Cardiac septum (tissue), 1 donor: ENCODE results near the gene DAB2. TPM values are rescaled to one million over a fixed set of nuclear protein-coding genes. Genes with fewer than 3 reads are reported as not detected.

Experiments
- DNase-seq: peaks from one replicate; pipeline ENCODE4 v3.0.0-alpha.2; 2020; ENCODE audit warnings: low spot score
- intact Hi-C: fragments of 100-400 bp; cut with DNase I; formaldehyde crosslinking; loops from one replicate; pipeline ENCODE4 v1.14.0; 2022
- total RNA-seq: library from RNA; stranded (reverse); fragmentation: NEBNext Ultra II Directional; extraction: Animal tissue kit (Norgen Biotek cat#: 25700); gene quantifications from one replicate; pipeline ENCODE4 v1.2.1, GENCODE V29; 2021
- donor health status: DM: no; HTN: no; CAD: no.

DAB2 gene
- total RNA-seq, 1 donor from 2014 or later, result 28.7 TPM

DNA sequence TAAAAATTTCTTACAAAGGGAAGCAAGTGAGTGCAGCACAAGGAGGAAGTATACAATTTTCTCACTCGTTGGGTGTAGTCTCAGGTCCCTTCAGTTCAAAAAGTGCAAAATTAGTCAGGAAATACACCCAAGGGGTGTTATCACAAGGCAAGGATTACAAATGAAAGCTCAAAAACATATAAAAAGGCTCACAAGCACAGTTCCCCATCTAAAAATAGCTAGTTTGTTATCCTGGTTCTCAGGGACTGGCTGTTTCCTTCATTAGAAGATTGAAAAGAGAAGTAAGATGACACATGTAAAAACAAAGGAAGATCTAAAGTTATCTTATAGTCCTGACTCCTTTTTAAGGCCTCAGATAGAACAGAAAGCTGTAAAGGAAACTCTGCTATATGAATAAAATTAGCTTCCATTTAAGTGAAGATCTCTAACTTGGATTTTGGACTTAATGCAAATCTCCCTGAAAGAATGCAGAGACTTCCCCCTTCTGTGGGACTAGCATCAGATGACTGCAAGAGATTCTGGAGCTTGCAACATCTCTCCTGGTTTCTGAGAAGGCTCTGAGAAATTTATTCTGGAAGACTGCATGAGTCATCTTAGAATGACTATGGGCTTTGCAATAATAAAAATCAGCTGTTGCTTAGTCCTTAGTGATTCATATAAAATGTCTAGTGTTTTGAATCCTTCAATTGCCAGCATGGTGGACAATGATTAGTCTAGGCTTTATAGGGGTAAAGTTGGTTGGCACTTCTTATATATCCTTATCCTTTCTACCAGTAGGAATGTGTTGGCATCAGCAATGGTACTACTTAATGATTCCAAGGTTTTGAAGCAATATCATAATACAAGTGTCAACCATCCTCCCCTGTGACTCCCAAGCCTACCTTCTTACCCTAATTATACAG is 25.4 kb downstream of the DAB2 start:
- DNase-seq, result no peak
- intact Hi-C loops, result no loop called here

DNA sequence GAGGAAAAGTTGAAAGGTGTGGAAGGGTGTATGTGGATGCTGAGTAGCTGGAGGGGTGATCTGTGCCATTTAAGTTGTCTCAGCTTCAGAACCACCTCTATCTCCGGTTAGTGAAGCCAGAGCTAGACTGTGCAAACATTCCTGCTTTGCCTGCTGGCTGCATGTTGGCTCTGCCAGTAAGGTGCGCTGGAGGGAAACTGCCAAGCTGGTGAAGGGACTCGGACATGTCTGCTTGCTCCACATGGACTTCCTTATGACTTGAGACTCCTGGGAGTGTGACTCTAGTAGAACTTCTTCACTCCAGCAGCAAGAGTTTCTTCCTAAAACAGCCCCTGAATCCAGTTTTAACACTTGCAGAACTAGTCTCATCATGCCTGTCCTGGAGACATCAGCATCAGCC is 27.9 kb downstream of the DAB2 start:
- intact Hi-C loops, result no loop called here

DNA sequence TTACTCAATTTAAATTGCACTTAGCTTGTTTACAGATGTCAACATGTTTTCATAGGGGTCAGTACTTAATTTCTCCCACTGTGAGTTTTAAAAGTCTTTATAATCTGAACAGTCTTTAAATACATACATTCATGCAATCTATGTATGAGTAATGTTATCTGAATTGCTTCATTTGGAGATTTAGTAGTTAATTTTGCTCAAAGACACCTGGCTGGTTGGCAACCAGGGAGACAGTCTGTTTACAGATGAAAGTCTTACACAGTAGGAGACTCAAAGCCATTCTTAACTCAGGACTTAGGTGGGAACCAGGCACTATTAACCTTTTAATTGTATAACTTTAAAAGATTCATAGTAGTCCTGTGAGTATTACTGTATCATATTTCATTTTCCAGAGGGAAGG is 29.3 kb downstream of the DAB2 start:
- DNase-seq, result no peak
- intact Hi-C loops, result no loop called here

More for the DNA sequence above, 27.9 kb downstream of the DAB2 start:
- no peak for DNase-seq

DNA sequence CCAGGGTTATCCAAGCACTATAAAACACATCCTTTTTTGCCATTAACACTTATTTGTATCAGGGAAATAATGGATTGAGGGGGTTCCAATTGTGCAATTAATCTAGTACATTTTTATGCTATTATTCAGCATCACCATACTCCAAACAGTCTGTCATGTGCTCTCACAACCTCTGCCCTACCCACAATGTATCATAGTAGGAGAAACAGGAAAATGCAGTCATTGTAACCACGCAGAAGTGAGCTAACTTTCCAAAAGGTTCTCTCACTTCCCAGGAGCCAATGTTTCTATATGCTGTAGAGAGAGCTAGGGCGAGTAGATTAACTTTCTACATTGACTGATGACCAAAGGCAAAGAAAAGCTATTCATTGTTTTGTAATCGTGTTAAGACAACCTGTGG is 29.8 kb downstream of the DAB2 start:
- no peak for DNase-seq
- intact Hi-C loops, result no loop called here

DNA sequence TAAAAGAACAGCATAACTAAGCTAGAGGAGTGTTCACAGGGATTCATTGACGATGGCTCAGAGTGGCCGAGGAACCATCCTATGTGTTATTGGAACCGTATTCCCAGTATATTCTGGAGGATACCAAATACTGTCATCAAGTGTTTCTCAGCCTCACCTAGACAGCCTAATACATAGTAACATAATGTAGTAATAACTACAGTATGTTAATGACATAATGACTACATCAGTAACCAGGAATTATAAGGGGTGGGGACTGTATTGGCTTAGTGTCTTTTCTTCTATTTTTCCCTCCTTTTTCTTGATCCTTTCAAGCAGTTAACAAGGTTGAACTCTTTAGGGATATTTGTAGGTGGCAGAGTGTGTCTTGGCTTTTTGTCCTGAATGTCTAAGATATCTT is 33.8 kb downstream of the DAB2 start:
- no peak for DNase-seq
- intact Hi-C loops, result no loop called here

DNA sequence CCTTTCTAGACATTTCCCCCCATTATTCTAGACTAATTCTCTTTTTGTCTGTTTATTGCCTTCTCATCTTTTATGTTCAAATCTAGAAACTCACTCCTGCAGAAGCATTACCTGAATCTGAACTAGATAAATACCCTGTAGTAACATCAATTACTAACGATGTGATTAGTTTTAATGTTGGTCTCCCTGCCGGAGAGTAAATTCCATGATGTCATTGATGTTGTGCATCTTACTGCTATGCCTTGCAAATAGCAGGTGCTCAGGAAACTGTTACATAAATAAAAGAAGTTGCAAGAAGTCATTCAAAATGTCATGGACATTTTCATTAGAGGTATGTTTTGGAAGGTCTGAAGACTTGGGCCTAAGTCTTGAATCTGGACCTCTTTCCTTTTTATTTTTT is 37.5 kb downstream of the DAB2 start:
- intact Hi-C loops, result no loop called here
- DNase-seq, result no peak

DNA sequence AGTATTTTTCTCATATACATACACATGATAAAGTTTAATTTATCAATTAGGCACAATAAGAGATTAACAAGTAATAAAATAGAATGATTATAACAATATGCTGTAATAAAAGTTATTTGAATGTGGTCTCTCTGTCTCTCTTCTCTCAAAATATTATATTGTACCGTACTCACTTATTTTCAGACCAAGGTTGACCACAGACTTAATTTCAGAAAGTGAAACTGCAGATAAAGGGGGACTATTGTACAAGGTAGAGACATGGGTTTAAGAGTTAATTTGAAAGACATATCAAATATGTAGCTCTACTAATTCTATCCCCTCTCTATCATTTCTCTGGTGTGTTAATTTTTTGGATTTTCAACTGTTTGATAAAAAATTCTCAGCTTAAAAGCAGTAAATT is 40.5 kb downstream of the DAB2 start:
- no peak for DNase-seq
- intact Hi-C loops, result no loop called here

DNA sequence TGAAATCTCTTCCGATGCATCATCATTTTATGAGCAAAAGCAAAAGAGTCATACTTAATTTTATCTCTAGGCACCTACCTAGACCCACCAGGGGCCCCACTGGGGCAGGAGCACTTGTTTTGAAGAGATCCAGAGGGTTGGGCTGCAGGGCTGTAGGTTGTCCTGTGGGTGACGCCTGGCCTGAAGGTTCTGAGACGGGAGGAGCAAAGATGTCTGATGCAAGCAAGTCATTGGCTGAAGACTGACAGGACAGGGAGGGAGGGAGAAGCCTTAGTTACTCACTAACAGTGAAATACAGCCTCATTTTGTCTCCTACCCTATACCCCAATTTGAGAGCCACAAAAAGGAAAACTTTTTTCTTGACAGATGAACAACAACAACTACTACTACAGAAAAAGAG is 43.4 kb downstream of the DAB2 start:
- intact Hi-C loops, result no loop called here
- no peak for DNase-seq

DNA sequence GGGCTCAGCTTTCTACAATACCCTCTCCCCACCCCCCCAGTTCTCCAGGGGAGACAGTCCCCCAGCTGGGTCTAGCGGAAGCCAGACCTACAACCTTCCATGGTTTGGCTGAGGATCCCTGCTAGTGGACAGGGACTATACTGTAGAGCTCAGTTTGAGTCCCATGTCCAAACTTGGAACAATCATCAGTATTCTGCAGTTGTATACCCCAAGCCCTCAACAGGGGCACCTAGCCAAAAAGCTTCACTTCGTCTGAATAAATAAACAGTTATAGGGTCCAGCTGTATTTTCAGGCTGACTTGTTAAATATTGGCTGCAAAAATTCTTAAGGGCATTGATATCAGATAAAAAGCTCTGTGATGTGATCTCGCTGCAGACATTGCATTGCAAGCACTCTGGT is 45.1 kb downstream of the DAB2 start:
- no peak for DNase-seq
- intact Hi-C loops, result no loop called here

DNA sequence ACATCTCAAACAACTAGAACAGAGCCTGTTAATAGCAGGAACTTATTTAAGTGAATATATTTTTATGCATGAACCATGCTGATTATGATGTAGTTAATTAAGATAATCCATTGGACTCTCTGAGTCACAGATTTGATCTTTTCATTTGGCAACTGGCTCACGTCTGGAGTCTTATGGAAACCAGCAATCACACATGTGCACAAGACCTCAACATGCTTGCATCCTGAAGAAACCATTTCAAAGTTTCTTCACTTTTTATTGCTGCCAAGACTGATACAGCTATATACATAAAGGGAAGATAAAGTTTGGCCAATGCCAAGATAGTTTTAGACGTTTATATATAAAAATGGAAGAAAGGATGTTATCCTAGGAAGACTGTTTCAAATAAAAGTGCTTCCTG is 47.2 kb downstream of the DAB2 start:
- DNase-seq, result no peak
- intact Hi-C loops, result loop anchor here (2.0 kb wide), 2 partner anchors 47 to 193 kb away; partner anchors contain the start of gene DAB2

DNA sequence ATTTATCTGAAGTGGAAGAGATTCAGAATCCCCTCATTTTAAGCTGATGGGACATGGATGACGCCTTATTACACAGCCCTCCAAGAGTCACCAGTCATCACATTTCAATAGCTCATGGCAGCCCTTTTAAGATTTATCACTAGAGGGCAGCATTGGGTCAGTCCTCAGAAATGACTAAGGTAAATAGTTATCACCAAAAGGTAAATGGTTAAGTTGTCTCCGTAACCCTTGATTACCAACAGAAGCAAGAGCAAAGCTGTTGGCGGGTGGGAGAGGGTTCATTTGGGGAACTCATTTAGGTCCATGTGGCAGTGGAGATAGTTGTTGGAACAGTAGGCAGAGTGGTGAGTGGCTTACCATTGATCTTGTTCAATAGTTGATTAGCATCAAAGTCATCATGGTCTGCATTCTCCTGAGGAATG is 48.5 kb downstream of the DAB2 start:
- no peak for DNase-seq

DNA sequence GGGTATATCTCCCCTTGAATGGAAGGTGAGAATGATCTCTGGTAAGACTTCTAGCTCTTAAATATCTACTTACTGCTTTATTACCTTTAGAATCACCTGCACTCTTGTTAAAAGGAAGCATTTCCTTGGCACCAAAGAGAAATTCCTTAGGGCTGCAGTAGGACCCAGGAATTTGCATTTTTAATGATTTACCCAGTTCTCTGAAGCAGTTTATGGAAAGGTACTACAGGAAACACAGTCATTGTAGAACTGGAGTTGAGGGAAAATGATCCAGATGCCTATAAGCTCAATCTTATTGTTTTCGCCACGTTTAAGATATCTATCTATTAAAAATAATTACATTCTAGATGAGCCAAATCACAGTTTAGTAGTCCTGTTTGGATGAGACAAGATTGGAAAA is 51.0 kb downstream of the DAB2 start:
- no peak for DNase-seq
- intact Hi-C loops, result no loop called here

More for the DNA sequence above, 48.5 kb downstream of the DAB2 start:
- intact Hi-C loops, result loop anchor here (1.0 to 2.0 kb wide), 3 partner anchors 48 to 194 kb away; partner anchors contain the start of gene DAB2

DNA sequence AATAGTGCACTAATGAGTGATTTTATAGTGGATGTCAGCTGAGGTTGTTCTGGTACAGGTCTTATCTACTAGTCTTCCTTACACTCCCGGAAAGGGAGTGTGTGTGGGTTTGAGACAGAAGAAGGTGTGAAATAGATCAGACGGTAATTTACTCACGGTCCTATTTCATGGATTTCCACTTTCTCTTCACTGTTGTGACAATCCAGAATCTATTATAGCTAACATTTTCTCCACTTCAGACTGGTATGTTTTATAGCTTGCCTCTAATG is 53.5 kb downstream of the DAB2 start:
- intact Hi-C loops, result no loop called here
- no peak for DNase-seq

DNA sequence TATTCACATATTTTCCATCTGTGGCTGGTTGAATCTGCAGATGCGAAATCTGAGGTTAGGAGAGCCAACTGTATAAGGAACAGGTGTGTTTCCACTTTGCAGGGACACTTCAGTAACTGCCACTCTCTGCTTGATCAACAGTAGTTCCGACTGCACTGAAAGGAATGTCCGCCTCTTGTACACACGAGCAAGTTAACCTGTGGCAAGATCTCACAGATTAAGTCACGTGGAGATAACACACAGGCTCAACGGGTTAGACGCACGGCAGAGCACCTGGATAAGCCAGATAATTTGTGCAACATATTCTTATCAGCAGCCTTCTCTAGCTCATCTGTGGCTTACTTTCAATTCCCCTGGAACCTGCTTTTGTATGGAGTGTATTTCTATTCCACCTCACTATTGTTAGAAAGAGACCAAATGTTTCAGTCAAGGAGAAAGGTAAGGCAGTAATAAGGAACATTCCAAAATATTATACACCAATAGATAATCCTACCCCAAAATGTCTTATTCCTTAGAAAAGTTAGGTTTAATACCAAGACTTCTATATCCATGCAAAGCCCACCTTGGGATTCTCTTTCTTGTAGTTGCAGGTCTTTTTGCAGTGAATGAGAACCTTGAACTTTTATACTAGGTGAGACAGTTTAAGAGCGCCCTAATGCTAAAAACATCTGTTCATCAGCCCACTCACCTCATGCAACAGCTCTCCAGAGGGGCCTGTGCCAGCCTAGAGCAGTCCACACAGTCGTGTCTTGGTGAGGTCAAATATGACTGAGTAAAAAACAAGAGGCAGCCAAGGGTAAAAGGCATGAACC is 54.0 kb downstream of the DAB2 start:
- DNase-seq, result no peak
- intact Hi-C loops, result no loop called here

DNA sequence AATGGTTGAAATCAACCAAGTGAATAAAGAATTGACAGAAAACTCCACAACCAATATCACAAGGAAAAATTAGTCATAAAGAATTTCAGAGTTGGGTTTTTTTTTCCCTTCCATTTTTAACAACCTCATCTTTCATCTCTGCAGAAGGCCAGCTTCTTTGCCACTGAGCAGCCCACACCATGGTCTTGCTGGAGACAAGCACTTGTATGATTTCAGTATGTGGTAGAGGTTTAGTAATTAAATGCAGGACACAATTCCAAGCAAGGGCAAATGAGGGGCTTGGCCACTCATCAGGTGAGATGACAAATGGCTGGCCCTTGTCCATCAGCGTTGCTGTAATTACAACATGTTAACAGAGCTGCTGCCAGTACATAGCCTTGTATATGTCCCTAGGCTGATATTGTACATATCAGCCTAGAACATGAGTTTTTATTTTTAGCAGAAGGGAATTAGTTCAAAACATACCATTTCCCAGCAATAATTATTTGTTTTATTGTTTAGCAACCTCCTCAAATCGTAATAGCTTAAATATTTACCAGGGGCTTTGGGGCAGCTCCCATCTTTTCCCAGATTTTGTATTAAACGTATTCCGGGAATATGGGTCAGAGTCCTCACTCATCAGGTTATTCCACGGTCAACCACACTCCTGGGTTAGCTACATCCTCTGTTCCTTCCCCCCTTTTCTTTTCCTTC is 55.5 kb downstream of the DAB2 start:
- intact Hi-C loops, result no loop called here
- no peak for DNase-seq

DNA sequence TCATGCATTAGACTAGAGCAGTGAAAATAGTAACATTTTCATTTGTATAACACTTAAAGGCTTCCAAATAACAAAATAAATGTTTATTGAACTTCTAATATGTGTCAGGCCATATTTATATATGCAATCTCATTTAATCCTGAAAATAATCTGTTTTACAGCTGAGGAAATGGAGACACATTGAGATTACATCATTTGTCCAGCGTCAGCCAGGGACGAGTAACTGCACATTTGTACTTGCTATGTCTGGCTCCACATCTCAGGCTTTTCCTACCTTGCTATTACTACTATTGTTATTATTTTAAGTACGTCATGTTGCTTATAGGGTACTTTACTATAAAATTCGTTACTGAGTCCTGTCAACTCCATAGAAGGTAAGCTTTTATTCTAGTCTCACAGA is 56.7 kb downstream of the DAB2 start:
- no peak for DNase-seq
- intact Hi-C loops, result no loop called here

DNA sequence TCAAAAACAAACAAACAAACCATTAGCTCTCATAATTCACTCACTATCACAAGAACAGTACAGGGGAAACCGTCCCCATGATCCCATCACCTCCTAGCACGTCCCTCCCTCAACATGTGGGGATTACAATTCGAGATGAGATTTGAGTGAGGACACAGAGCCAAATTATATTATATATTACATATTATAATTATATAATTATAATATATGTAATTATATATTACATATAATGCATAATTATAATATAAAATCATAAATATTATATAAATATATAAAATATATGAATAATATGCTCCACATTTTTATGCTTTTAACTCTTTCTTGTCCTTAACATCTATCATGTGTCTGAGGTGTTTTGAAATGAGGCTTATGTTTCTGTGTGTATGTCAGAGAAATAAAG is 57.1 kb downstream of the DAB2 start:
- DNase-seq, result no peak
- intact Hi-C loops, result no loop called here

DNA sequence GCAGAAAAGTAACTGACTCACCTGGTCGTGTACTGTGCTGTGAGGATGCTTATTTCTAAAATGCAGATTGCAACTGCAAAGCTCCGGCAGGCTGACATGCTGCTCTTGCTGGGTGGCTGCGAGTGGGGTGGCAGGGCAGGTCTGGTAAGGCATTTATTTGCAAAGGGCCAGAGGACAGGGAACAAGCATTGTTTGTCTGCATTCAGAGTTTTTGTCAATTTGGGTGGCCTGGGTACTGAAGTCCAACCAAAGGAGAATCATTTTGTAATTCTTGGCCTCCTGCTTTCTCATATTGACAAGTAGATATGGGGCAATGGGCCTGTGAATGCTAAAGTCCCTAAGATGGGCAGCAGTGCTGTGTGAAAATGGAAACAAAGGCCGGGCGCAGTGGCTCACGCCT is 60.4 kb downstream of the DAB2 start, which contains the start of gene C9:
TSS of gene C9 (minus strand) at position 129 of the 400 bp plus-strand sequence. CDS start at position 98, 31 bp downstream.
- intact Hi-C loops, result no loop called here

DNA sequence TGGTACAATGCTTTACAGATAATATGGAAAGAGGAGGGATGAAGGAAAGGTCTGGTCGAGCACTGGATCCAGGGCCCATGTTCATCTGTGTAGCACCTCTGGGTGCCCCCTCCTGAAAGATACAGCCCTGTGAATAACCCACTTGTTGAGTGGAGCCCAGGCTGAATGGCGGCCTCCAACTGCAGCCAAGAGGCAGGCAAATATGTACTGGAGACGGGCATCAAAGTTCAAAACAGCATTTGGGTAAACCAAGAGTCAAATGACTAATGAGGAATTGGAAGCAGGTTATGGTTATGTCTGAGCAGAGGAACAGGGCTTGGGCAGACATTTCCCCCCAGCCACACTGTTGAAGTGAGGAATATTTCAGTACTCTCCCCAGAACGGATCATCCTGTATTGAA is 61.6 kb downstream of the DAB2 start:
- intact Hi-C loops, result no loop called here
- DNase-seq, result no peak

More for the DNA sequence above, 60.4 kb downstream of the DAB2 start, which contains the start of gene C9:
- no peak for DNase-seq

DNA sequence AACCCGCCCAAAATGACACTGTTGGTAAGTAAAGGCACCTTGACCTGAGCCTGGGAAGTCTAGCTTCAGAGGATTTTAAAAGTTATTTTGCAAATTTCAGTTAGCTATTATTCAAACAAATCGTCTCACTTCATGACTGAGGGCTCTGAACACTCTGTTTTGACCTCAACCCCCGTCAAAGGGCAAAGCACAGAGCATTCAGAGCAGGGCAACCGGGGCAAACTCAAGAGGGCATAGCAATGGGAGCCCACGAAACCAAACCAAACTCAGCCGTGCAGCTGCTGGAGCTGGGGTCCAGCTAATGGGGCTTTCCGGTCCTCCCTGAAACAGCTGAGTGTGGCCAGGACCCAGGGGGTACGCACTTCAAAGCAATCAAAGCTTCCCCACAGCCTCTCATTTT is 62.1 kb downstream of the DAB2 start:
- intact Hi-C loops, result no loop called here
- DNase-seq, result no peak
